HG03135 (cell line): ENCODE results near the gene RAD23B.

Source experiments
- ATAC-seq: cut with Tn5 transposase; IDR thresholded peaks from one replicate; pipeline ENCODE4 v1.9.1; 2021; ENCODE audit warnings: mild to moderate bottlenecking, moderate library complexity; ENCODE audit not compliant: unreplicated experiment

RAD23B gene

GRCh38 chr9:107368696-107369095, 85.6 kb downstream of the RAD23B start:
- no peak for ATAC-seq

GRCh38 chr9:107373809-107374208, 90.7 kb downstream of the RAD23B start:
- ATAC-seq = no peak

GRCh38 chr9:107375001-107375400, 91.9 kb downstream of the RAD23B start:
- no peak for ATAC-seq

GRCh38 chr9:107375651-107376369, 92.7 kb downstream of the RAD23B start:
- ATAC-seq = no peak

DNA sequence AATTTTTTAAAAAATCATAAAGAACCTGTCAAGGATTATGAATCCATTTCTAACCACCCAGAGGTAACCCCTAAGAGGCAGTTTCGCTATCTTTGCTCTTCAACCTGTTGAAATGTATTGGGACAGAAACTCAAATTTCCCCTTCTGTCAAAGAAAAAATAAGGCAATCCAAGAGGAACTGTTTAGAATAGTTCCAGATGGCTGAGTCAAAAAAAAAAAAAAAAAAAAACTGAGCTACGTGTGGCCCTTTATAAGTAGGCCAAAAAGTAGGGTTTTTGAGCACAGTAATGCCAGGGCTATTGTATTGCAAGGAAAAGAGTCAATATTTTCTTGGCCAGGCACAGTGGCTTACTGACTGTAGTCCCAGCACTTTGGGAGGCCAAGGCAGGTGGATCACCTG, 94.9 kb downstream of the RAD23B start:
- ATAC-seq = no peak
